ENCODE results near the gene FOS.

DNA sequence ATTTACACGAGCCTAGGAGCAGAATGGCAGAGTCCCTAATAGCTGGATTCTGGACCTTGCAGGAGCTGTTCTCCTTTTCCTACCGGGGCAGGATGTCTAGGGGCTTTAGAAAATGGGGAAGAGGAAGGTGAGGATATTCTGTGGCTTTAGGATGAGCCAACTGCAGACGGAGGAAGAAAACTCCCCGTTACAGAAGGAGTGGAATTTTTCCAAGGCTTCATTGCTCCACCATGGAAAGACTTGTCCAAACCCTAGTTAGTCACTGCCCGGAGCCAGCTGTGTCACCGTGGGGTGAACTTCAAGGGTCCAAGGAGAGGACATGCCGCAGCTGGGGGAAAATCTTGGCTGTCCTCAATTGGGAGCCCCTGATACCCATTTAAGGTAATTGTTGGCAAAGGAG, 41.6 kb downstream of the FOS start:
- TF ChIP-seq CTCF (IDR thresholded peaks at IDR 0.05) = no peak
- no peak for TF ChIP-seq POLR2A (IDR thresholded peaks at IDR 0.05)
